HepG2 (cell line): ENCODE results near the gene AHRR. TPM values are rescaled to one million over a fixed set of nuclear protein-coding genes. Genes with fewer than 3 reads are reported as not detected.
A peak's percentile ranks its signal among the peaks of the same experiment; 100 is the strongest.

ENCODE experiments used
- BRCA1 ChIP-seq: sonication (generic); formaldehyde crosslinking; IDR thresholded peaks from 2 replicates; pipeline ENCODE4 v1.4.0; 2020; ENCODE audit warnings: missing genetic modification reagents
- BRF2 ChIP-seq: sonication (generic); formaldehyde crosslinking; IDR thresholded peaks from 2 replicates; pipeline ENCODE4 v1.8.1; 2022; ENCODE audit warnings: mild to moderate bottlenecking, missing genetic modification reagents
- CREB3 ChIP-seq: sonication (generic); formaldehyde crosslinking; IDR thresholded peaks from 2 replicates; pipeline ENCODE4 v1.5.0; 2020; ENCODE audit warnings: missing genetic modification reagents
- DMAP1 ChIP-seq: IDR thresholded peaks from 2 replicates; pipeline ENCODE4 v1.6.1; 2016
- FOXO1 ChIP-seq: sonication (generic); formaldehyde crosslinking; IDR thresholded peaks from 2 replicates; pipeline ENCODE4 v1.4.0; 2020; ENCODE audit warnings: missing genetic modification reagents
- GMEB2 ChIP-seq: IDR thresholded peaks from 2 replicates; pipeline ENCODE4 v1.6.1; 2016; ENCODE audit warnings: missing biosample characterization, missing genetic modification reagents, low read depth
- HIVEP1 ChIP-seq: sonication (generic); formaldehyde crosslinking; IDR thresholded peaks from 2 replicates; pipeline ENCODE4 v1.4.0; 2020; ENCODE audit warnings: mild to moderate bottlenecking, missing genetic modification reagents
- HNRNPUL1 ChIP-seq: fragments of 200-400 bp; formaldehyde crosslinking; IDR thresholded peaks from 2 replicates; pipeline ENCODE4 v1.6.1; 2017; ENCODE audit warnings: low read depth, mild to moderate bottlenecking, low read length, moderate library complexity
- MIER2 ChIP-seq: IDR thresholded peaks from 2 replicates; pipeline ENCODE4 v1.6.1; 2016; ENCODE audit warnings: missing biosample characterization, missing genetic modification reagents
- MNT ChIP-seq: fragments of 450-650 bp; IDR thresholded peaks from 2 replicates; pipeline ENCODE4 v1.6.1; 2016
- NFKB2 ChIP-seq: sonication (generic); formaldehyde crosslinking; IDR thresholded peaks from 2 replicates; pipeline ENCODE4 v1.4.0; 2020; ENCODE audit warnings: missing genetic modification reagents, borderline replicate concordance
- RFXAP ChIP-seq: sonication (generic); formaldehyde crosslinking; IDR thresholded peaks from 2 replicates; pipeline ENCODE4 v1.4.0; 2020; ENCODE audit warnings: missing genetic modification reagents, borderline replicate concordance
- SMAD1 ChIP-seq: sonication (generic); formaldehyde crosslinking; IDR thresholded peaks from 2 replicates; pipeline ENCODE4 v1.4.0; 2020; ENCODE audit warnings: missing genetic modification reagents, low read depth, mild to moderate bottlenecking, borderline replicate concordance
- SRY ChIP-seq: sonication (generic); formaldehyde crosslinking; IDR thresholded peaks from 2 replicates; pipeline ENCODE4 v1.8.0; 2022; ENCODE audit warnings: mild to moderate bottlenecking, missing genetic modification reagents
- TMF1 ChIP-seq: sonication (generic); formaldehyde crosslinking; IDR thresholded peaks from 2 replicates; pipeline ENCODE4 v1.8.1; 2022; ENCODE audit warnings: low read depth, missing genetic modification reagents
- ZBTB21 ChIP-seq: sonication (generic); formaldehyde crosslinking; IDR thresholded peaks from 2 replicates; pipeline ENCODE4 v1.4.0; 2020; ENCODE audit warnings: missing genetic modification reagents
- ZBTB46 ChIP-seq: sonication (generic); formaldehyde crosslinking; IDR thresholded peaks from 2 replicates; pipeline ENCODE4 v1.4.0; 2020; ENCODE audit warnings: mild to moderate bottlenecking, missing genetic modification reagents, borderline replicate concordance
- ZNF740 ChIP-seq: sonication (generic); formaldehyde crosslinking; IDR thresholded peaks from 2 replicates; pipeline ENCODE4 v1.4.0; 2020; ENCODE audit warnings: missing genetic modification reagents
- ZNF800 ChIP-seq: sonication (generic); formaldehyde crosslinking; IDR thresholded peaks from 2 replicates; pipeline ENCODE4 v1.4.0; 2020; ENCODE audit warnings: missing genetic modification reagents
- polyA plus RNA-seq, 8 experiments: library from polyadenylated mRNA; depleted of rRNA in 3 of 8; stranded (reverse) in 7 of 8; unstranded in 1 of 8; fragments of >200 nt; fragmentation: Illumina TruSeq in 4 of 8; extraction: Trizol in 4 of 8; gene quantifications; 2 replicates each; pipeline versions ENCODE4 v1.2.1 to v1.2.3, GENCODE V29; 2011 to 2016; ENCODE audit warnings: low read depth in 4 of 8, missing spikeins in 1 of 8, mixed read lengths in 1 of 8; ENCODE audit not compliant: insufficient read depth in 1 of 8
- total RNA-seq, 5 experiments: library from RNA; depleted of rRNA; stranded (reverse); fragments of >200 nt; fragmentation: Illumina TruSeq; extraction: Trizol; gene quantifications; 2 replicates each; pipeline ENCODE4 v1.2.3, GENCODE V29; 2016; ENCODE audit warnings: low read depth in 1 of 5

The AHRR gene
- total and polyA plus RNA-seq, 2 of the 13 experiments (the other 11 are each of a cell fraction or from before 2014, with no cell fraction given), result 0.28 to 0.35 TPM

- TF ChIP-seq SMAD1 (no peak), MIER2 (CRISPR knock-in tag) (no peak), HNRNPUL1 (no peak), FOXO1 (CRISPR knock-in tag) (no peak), ZNF740 (0 out of 2 replicates have a peak, but pooled peaks have one; percentile 19), GMEB2 (CRISPR knock-in tag) (no peak), SRY (CRISPR knock-in tag) (0 out of 2 replicates have a peak, but pooled peaks have one; percentile 7), BRCA1 (CRISPR knock-in tag) (0 out of 2 replicates have a peak, but pooled peaks have one; percentile 2), NFKB2 (CRISPR knock-in tag) (0 out of 2 replicates have a peak, but pooled peaks have one; percentile 3), HIVEP1 (CRISPR knock-in tag) (no peak), ZBTB46 (CRISPR knock-in tag) (no peak), DMAP1 (no peak), MNT (peak; percentile 42), ZNF800 (CRISPR knock-in tag) (no peak), ZBTB21 (CRISPR knock-in tag) (no peak), RFXAP (CRISPR knock-in tag) (no peak), TMF1 (0 out of 2 replicates have a peak, but pooled peaks have one; percentile 11), CREB3 (CRISPR knock-in tag) (no peak), BRF2 (CRISPR knock-in tag) (no peak)
Measured at GRCh38 chr5:443239-444151, 122.0 kb downstream of the AHRR start (continued).
